CD1c-positive myeloid dendritic cell (primary cell): ENCODE results near the gene RNU11.
"Not testable (repeated sequence)": the region's sequence is repeated elsewhere in the genome, so short reads cannot be mapped to it uniquely, and the experiment has no call there.

Experiments
- DNase-seq: peaks from one replicate; pipeline ENCODE4 v3.0.0-alpha.2; 2016; ENCODE audit errors: extremely low spot score

RNU11 gene

GRCh38 chr1:28663871-28664470 is 15.6 kb downstream of the RNU11 start:
- DNase-seq: no peak

GRCh38 chr1:28666806-28667205 is 18.4 kb downstream of the RNU11 start:
- no peak for DNase-seq

GRCh38 chr1:28668191-28668955 is 20.0 kb downstream of the RNU11 start, which contains the start of gene GMEB1:
GMEB1 (plus strand) TSS chr1:28668784; CDS start chr1:28683613, 14,829 bp downstream.
- DNase-seq: peak; percentile 93

GRCh38 chr1:28668956-28669723 is 20.7 kb downstream of the RNU11 start:
- peak; percentile 78 for DNase-seq

- no peak for DNase-seq
These were observed 22.9 kb downstream of the RNU11 start for GRCh38 chr1:28671254-28671780.

- DNase-seq: not testable (repeated sequence)
These were observed 24.6 kb downstream of the RNU11 start for GRCh38 chr1:28672971-28673370.

GRCh38 chr1:28675924-28676257 is 27.5 kb downstream of the RNU11 start:
- no peak for DNase-seq

- no peak for DNase-seq
These were observed 31.8 kb downstream of the RNU11 start for GRCh38 chr1:28680151-28680550.

- DNase-seq: no peak
These were observed 34.4 kb downstream of the RNU11 start for GRCh38 chr1:28682840-28683239.

- no peak for DNase-seq
These were observed 36.5 kb downstream of the RNU11 start for GRCh38 chr1:28684937-28685336.

- not testable (repeated sequence) for DNase-seq
These were observed 43.2 kb downstream of the RNU11 start for GRCh38 chr1:28691627-28692026.
